ENCODE data around the gene HAPLN3. TPM values are rescaled to one million over a fixed set of nuclear protein-coding genes. Genes with fewer than 3 reads are reported as not detected.
"Not testable (repeated sequence)": the region's sequence is repeated elsewhere in the genome, so short reads cannot be mapped to it uniquely, and the experiment has no call there.

The HAPLN3 gene
- total and polyA plus RNA-seq, 10 of the 15 experiments (the other 5 are each of a cell fraction or from before 2014, with no cell fraction given): 0.20 to 5.0 (median 1.4) TPM; not detected in 1

DNA sequence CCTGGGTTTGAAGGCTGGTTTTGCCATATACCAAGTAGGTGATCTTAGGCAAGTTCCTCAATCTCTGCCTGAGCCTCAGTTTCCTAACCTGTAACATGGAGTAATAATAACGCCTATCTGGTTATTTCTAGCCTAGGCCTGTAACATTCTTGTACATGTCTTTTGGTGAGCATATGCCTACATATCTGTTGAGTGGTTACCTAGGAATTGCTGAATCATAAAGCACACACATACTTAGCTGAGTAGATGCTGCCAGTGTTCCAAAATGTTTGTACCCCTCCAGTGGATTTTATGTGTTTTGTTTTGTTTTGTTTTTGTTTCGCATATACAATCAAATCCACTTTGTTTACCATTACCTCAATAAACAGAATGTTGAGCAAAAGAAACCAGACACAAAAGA, 35.2 kb upstream of the HAPLN3 start (continued):
- TF ChIP-seq, protein P1, sequence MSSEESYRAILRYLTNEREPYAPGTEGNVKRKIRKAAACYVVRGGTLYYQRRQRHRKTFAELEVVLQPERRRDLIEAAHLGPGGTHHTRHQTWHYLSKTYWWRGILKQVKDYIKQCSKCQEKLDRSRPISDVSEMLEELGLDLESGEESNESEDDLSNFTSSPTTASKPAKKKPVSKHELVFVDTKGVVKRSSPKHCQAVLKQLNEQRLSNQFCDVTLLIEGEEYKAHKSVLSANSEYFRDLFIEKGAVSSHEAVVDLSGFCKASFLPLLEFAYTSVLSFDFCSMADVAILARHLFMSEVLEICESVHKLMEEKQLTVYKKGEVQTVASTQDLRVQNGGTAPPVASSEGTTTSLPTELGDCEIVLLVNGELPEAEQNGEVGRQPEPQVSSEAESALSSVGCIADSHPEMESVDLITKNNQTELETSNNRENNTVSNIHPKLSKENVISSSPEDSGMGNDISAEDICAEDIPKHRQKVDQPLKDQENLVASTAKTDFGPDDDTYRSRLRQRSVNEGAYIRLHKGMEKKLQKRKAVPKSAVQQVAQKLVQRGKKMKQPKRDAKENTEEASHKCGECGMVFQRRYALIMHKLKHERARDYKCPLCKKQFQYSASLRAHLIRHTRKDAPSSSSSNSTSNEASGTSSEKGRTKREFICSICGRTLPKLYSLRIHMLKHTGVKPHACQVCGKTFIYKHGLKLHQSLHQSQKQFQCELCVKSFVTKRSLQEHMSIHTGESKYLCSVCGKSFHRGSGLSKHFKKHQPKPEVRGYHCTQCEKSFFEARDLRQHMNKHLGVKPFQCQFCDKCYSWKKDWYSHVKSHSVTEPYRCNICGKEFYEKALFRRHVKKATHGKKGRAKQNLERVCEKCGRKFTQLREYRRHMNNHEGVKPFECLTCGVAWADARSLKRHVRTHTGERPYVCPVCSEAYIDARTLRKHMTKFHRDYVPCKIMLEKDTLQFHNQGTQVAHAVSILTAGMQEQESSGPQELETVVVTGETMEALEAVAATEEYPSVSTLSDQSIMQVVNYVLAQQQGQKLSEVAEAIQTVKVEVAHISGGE (CRISPR knock-in tag; IDR thresholded peaks at IDR 0.05): no peak
- TF ChIP-seq CREB1 (IDR thresholded peaks at IDR 0.05; ENCODE audit: low read depth): no peak
- no peak for TF ChIP-seq BHLHE40 (IDR thresholded peaks at IDR 0.05; ENCODE audit: borderline replicate concordance in 1 of 2, low read depth in 2 of 2, low read length in 1 of 2)
- no peak for TF ChIP-seq HDGF (IDR thresholded peaks at IDR 0.05)
- TF ChIP-seq KAT2A (conservative IDR thresholded peaks at IDR 0.05; ENCODE audit: control insufficient read depth, low read depth, low read length): no peak

DNA sequence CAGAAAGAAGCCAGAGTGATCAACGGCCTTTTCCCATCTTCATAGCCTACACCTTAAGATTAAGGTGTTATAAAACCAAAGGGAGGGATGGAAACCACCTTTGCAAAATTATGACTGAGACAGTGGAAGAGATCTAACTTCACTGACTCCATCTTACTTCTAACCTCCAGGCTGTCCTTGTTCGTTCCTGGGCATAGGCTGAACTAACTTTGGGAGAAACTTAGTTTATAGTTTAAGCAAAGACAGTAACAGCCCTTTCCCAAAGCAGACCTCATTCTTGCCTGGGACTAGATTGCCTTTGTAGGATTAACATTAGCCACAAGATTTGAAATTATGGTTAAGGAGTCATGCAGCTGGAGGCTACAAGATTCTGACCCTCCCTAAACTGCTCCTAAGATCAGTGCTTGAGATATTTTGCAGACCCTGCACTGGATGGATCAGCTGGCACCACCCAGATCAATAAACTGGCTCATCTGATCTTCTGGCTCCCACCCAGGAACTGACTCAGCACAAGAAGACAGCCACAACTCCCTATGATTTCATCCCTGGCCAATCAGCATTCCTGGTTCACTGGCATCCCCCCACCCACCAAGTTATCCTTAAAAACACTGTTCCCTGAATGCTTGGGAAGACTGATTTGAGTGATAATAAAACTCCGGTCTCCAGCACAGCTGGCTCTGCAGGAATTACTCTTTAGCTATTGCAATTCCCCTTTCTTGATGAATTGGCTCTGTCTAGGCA, 34.2 kb upstream of the HAPLN3 start:
- POLR2A ChIA-PET; BruUV-seq (replicated peaks); H3K9me3 ChIP-seq (replicated peaks; ENCODE audit: control insufficient read depth, insufficient read depth, low read length); intact Hi-C loops (cut with micrococcal nuclease; ENCODE audit: unreplicated experiment); H2AFZ ChIP-seq (ENCODE audit: control insufficient read depth, low read depth, low read length); H3K4me1 ChIP-seq (ENCODE audit: control insufficient read depth, insufficient read depth, low read length); H3K27ac ChIP-seq (ENCODE audit: control insufficient read depth, insufficient read depth); H3K9ac ChIP-seq (ENCODE audit: control insufficient read depth, insufficient read depth, low read length); H3K79me2 ChIP-seq (ENCODE audit: control insufficient read depth, insufficient read depth, low read length); ATAC-seq; H3K4me3 ChIP-seq; CTCF ChIA-PET; H3K4me2 ChIP-seq (ENCODE audit: control insufficient read depth, insufficient read depth); H3K27me3 ChIP-seq (replicated peaks in 1 of 2; ENCODE audit: control insufficient read depth in 2 of 2, insufficient read depth in 2 of 2, low read length in 1 of 2); in situ Hi-C loops (cut with MboI); DNase-seq (ENCODE audit: low read depth, low spot score); H3K36me3 ChIP-seq (ENCODE audit: control insufficient read depth in 2 of 2, insufficient read depth in 2 of 2, low read length in 1 of 2); FAIRE-seq; H4K20me1 ChIP-seq (ENCODE audit: control insufficient read depth, insufficient read depth): not testable (repeated sequence)
- ChIA-PET SMC1A (ENCODE audit: uncharacterized antibody, unreplicated experiment) (interaction anchor here (0.5 kb wide), 1 partner anchor 918 kb away, joined by 3 read pairs; no protein-coding TSS in a partner anchor), RAD21 (ENCODE audit: unreplicated experiment) (interaction anchor here (1.0 kb wide), 1 partner anchor 45 kb away, joined by 3 read pairs; no protein-coding TSS in a partner anchor)
- 14% methylated on average over 3 of the region's 3 CpGs for WGBS (ENCODE audit: insufficient coverage, insufficient replicate concordance, low lambda C conversion rate, missing lambda C conversion rate)

DNA sequence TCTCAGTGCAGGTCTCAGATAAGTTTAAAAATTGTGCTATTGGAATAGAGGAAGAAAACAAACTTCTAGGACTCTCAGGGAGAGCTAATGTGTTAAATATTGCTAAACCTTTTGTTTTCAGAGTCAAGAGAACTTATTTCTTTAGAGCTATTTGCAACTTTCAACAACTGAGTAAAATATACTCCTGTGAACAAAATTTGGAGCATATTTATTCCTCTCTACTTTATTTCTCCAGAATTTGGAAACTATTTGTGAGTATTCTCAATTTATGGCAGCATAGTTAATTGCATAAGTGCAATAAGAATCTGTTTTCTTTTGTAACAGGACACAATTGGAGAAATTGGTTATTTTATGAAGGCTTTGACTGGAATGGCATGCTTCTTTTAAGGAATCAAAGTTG, 32.8 kb upstream of the HAPLN3 start:
- H3K4me3 ChIP-seq; H3K27me3 ChIP-seq (replicated peaks in 1 of 2; ENCODE audit: control insufficient read depth in 2 of 2, insufficient read depth in 2 of 2, low read length in 1 of 2); CTCF ChIA-PET; H3K79me2 ChIP-seq (ENCODE audit: control insufficient read depth, insufficient read depth, low read length); DNase-seq (ENCODE audit: low read depth, low spot score); FAIRE-seq; H3K4me2 ChIP-seq (ENCODE audit: control insufficient read depth, insufficient read depth); SMC1A ChIA-PET (ENCODE audit: uncharacterized antibody, unreplicated experiment); H3K9me3 ChIP-seq (replicated peaks; ENCODE audit: control insufficient read depth, insufficient read depth, low read length); intact Hi-C loops (cut with micrococcal nuclease; ENCODE audit: unreplicated experiment); RAD21 ChIA-PET (ENCODE audit: unreplicated experiment); H3K27ac ChIP-seq (ENCODE audit: control insufficient read depth, insufficient read depth); H4K20me1 ChIP-seq (ENCODE audit: control insufficient read depth, insufficient read depth); H3K4me1 ChIP-seq (ENCODE audit: control insufficient read depth, insufficient read depth, low read length); H3K36me3 ChIP-seq (ENCODE audit: control insufficient read depth in 2 of 2, insufficient read depth in 2 of 2, low read length in 1 of 2); in situ Hi-C loops (cut with MboI); BruUV-seq (replicated peaks); H3K9ac ChIP-seq (ENCODE audit: control insufficient read depth, insufficient read depth, low read length); ATAC-seq; H2AFZ ChIP-seq (ENCODE audit: control insufficient read depth, low read depth, low read length): not testable (repeated sequence)
- POLR2A ChIA-PET: interaction anchor here (0.6 kb wide), 1 partner anchor 287 kb away, joined by 4 read pairs; no protein-coding TSS in a partner anchor
